ENCODE results near the gene MACF1. TPM values are rescaled to one million over a fixed set of nuclear protein-coding genes. Genes with fewer than 3 reads are reported as not detected.

Gene MACF1
- total and polyA plus RNA-seq, 4 donors = 69.1 to 966 (median 233) TPM

DNA sequence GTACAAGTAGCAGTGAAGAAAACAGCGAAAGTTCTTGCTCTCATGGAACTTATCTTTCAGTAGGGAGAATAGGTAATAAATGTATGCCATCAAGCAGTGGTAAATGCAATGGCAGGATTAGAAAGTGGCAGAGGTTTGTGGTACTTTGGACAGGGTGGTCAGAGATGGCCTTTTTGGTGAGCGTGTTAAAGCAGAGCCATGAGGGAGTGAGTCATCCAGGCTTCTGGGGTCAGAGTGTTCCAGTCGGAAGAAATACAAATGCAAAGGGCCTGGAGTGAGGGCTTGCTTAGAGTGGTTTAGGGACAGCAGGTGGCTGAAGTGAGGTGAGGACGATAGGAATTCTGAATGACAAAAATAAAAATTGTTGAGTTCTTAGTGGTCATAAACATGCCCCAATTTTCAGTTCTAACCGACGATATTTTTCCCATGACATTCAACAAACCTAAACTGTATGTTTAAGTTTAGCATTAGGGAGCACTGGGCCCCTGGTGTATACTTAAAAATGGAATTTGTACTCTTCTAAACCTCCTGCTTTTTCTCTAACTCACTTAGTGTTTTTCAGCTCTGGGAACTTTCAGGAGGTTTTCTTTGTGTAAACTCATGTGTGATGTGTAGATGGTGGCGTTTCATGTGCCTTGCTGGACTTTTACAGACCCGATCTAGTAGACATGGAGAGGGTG lies 78.2 kb downstream of the MACF1 start:
- ATAC-seq (ENCODE audit: insufficient read depth, low FRiP score) (no peak), DNase-seq (no peak)
- H3K4me3 ChIP-seq = no peak overlapping the region
- no peak overlapping the region for H3K27ac ChIP-seq (ENCODE audit: low read depth in 1 of 2, low read length in 1 of 2)
- no peak overlapping the region for H3K9ac ChIP-seq (ENCODE audit: insufficient read depth in 1 of 2, low read length in 2 of 2)
- peaks cover 33 to 53% (median 39%) of the 10 kb centered on the region in 4 donors for H3K36me3 ChIP-seq (ENCODE audit: control insufficient read depth in 4 of 4, insufficient read depth in 4 of 4, low read length in 4 of 4)
- H3K4me1 ChIP-seq (ENCODE audit: control insufficient read depth in 5 of 5, insufficient read depth in 5 of 5, low read length in 5 of 5) = peaks cover 0 to 12% (median 0%) of the 10 kb centered on the region in 5 donors
- TF ChIP-seq, protein P1, sequence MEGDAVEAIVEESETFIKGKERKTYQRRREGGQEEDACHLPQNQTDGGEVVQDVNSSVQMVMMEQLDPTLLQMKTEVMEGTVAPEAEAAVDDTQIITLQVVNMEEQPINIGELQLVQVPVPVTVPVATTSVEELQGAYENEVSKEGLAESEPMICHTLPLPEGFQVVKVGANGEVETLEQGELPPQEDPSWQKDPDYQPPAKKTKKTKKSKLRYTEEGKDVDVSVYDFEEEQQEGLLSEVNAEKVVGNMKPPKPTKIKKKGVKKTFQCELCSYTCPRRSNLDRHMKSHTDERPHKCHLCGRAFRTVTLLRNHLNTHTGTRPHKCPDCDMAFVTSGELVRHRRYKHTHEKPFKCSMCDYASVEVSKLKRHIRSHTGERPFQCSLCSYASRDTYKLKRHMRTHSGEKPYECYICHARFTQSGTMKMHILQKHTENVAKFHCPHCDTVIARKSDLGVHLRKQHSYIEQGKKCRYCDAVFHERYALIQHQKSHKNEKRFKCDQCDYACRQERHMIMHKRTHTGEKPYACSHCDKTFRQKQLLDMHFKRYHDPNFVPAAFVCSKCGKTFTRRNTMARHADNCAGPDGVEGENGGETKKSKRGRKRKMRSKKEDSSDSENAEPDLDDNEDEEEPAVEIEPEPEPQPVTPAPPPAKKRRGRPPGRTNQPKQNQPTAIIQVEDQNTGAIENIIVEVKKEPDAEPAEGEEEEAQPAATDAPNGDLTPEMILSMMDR (IDR thresholded peaks at IDR 0.05; ENCODE audit: control extremely low read depth, extremely low read depth) = no peak
- 80 to 82% methylated on average over 8 of the region's 8 CpGs for WGBS, 2 donors
- H3K27me3 ChIP-seq (ENCODE audit: control insufficient read depth in 3 of 3, insufficient read depth in 3 of 3, low read length in 2 of 3) = no peaks in the 10 kb centered on the region
- H3K9me3 ChIP-seq (ENCODE audit: control insufficient read depth in 4 of 4, insufficient read depth in 3 of 4, low read length in 3 of 4) = no peaks in the 10 kb centered on the region

GRCh38 chr1:39283858-39284257 lies 79.4 kb downstream of the MACF1 start:
- DNase-seq (no peak), ATAC-seq (ENCODE audit: insufficient read depth, low FRiP score) (no peak)
- Histone ChIP-seq H3K4me3 (no peak overlapping the region), H3K9me3 (ENCODE audit: control insufficient read depth in 4 of 4, insufficient read depth in 3 of 4, low read length in 3 of 4) (no peaks in the 10 kb centered on the region), H3K9ac (ENCODE audit: insufficient read depth in 1 of 2, low read length in 2 of 2) (no peak overlapping the region), H3K27me3 (ENCODE audit: control insufficient read depth in 3 of 3, insufficient read depth in 3 of 3, low read length in 2 of 3) (no peaks in the 10 kb centered on the region), H3K36me3 (ENCODE audit: control insufficient read depth in 4 of 4, insufficient read depth in 4 of 4, low read length in 4 of 4) (peaks cover 37 to 60% (median 48%) of the 10 kb centered on the region in 4 donors), H3K27ac (ENCODE audit: low read depth in 1 of 2, low read length in 1 of 2) (no peak overlapping the region), H3K4me1 (ENCODE audit: control insufficient read depth in 5 of 5, insufficient read depth in 5 of 5, low read length in 5 of 5) (peaks cover 0 to 6% (median 0%) of the 10 kb centered on the region in 5 donors)
- WGBS, 2 donors = 53 to 87% methylated on average over 1 of the region's 1 CpG
- TF ChIP-seq, protein P1 (IDR thresholded peaks at IDR 0.05; ENCODE audit: control extremely low read depth, extremely low read depth) = no peak

GRCh38 chr1:39287541-39287940 lies 83.0 kb downstream of the MACF1 start:
- H3K27me3 ChIP-seq (ENCODE audit: control insufficient read depth in 3 of 3, insufficient read depth in 3 of 3, low read length in 2 of 3) = no peaks in the 10 kb centered on the region
- no peak overlapping the region for H3K9ac ChIP-seq (ENCODE audit: insufficient read depth in 1 of 2, low read length in 2 of 2)
- H3K9me3 ChIP-seq (ENCODE audit: control insufficient read depth in 4 of 4, insufficient read depth in 3 of 4, low read length in 3 of 4) = no peaks in the 10 kb centered on the region
- WGBS, 2 donors = 95 to 96% methylated on average over 1 of the region's 1 CpG
- peaks cover 42 to 70% (median 61%) of the 10 kb centered on the region in 4 donors for H3K36me3 ChIP-seq (ENCODE audit: control insufficient read depth in 4 of 4, insufficient read depth in 4 of 4, low read length in 4 of 4)
- no peak overlapping the region for H3K4me3 ChIP-seq
- peaks cover 0 to 3% (median 0%) of the 10 kb centered on the region in 5 donors for H3K4me1 ChIP-seq (ENCODE audit: control insufficient read depth in 5 of 5, insufficient read depth in 5 of 5, low read length in 5 of 5)
- no peak for ATAC-seq (ENCODE audit: insufficient read depth, low FRiP score)
- TF ChIP-seq, protein P1 (IDR thresholded peaks at IDR 0.05; ENCODE audit: control extremely low read depth, extremely low read depth) = no peak
- DNase-seq = no peak
- H3K27ac ChIP-seq (ENCODE audit: low read depth in 1 of 2, low read length in 1 of 2) = no peak overlapping the region
